ENCODE results near the gene BSPRY.
"Not testable (repeated sequence)": the region's sequence is repeated elsewhere in the genome, so short reads cannot be mapped to it uniquely, and the experiment has no call there.

Gene BSPRY

DNA sequence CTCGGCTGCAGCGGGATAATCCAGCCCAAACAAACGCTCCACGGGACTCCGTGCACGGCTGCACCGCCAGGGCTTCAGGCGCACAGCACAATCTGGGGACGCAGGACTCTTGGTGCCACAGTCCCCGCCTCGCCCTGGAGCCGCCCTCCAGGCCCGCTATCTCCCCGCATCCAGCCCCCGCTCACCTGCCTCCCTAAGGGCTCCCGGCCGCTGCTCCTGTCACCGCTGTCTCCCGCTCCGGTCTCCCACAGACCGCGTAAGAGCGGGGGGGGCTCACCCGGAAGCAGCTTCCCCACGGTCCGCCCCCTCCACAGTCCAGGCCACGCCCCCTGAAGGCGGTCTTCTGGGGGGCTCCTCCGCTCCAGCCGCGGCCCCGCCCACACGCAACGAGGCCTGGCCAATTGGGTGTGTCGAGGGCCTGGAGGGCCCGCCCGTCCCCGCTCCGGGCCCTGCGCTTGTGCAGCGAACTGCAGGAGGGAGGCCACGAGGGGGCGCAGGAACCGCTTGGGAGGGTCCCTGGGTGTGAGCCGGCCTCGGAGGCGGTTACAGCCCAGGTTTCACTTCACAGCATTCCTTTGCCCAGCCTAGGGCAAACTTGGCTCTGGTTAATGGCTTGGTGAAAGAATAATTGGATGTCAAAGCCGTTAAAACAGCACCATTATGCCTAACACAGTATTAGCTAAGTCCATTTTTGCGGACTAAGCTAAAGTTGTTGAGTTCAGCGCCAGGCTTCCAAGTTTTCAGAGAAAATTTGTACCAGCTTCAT, 51.9 kb downstream of the BSPRY start, which contains the start of gene ALAD:
TSS of gene ALAD (minus strand) at position 258 of the 766 bp plus-strand sequence. CDS start 7,725 bp downstream, outside the sequence.
- H3K79me1 ChIP-seq (ENCODE audit: low read length), result no peaks in the 10 kb centered on the region
- no peak within 1 kb of the TSS for H2BK120ac ChIP-seq (ENCODE audit: low read depth, low read length)
- no peaks in the 10 kb centered on the region for H3K4me1 ChIP-seq (ENCODE audit: control insufficient read depth, low read depth, low read length)
- H3K4ac ChIP-seq (ENCODE audit: low read depth, low read length), result no peak within 1 kb of the TSS
- H2BK5ac ChIP-seq (ENCODE audit: low read length), result no peak within 1 kb of the TSS
- H3K4me3 ChIP-seq (ENCODE audit: low read length), result peak within 1 kb of the TSS; percentile 86
- peak within 1 kb of the TSS; percentile 90 for H3K9ac ChIP-seq (ENCODE audit: low read length)
- H3K27me3 ChIP-seq (ENCODE audit: insufficient read depth, low read length, poor library complexity), result no peaks in the 10 kb centered on the region
- peak; percentile 99 for DNase-seq
- H3K36me3 ChIP-seq (ENCODE audit: control insufficient read depth, insufficient read depth, low read length), result no peaks in the 10 kb centered on the region
- peak within 1 kb of the TSS; percentile 48 for H3K4me2 ChIP-seq (ENCODE audit: low read length)
- H3K18ac ChIP-seq (ENCODE audit: low read length), result peak within 1 kb of the TSS; percentile 19
- H3K79me2 ChIP-seq (ENCODE audit: control insufficient read depth, insufficient read depth, low read length), result no peaks in the 10 kb centered on the region
- no CpG with 5 or more reads among the region's 50 CpGs for WGBS (ENCODE audit: extremely low coverage, insufficient coverage, low lambda C conversion rate)
- peak within 1 kb of the TSS; percentile 61 for H3K27ac ChIP-seq (ENCODE audit: low read depth, low read length)
- H4K5ac ChIP-seq (ENCODE audit: low read length), result no peak within 1 kb of the TSS
- H3K56ac ChIP-seq (ENCODE audit: low read length), result peak within 1 kb of the TSS; percentile 92
- no peak within 1 kb of the TSS for H3K23ac ChIP-seq (ENCODE audit: low read length)
- H2AK5ac ChIP-seq (ENCODE audit: low read length), result no peak within 1 kb of the TSS
- peak within 1 kb of the TSS; percentile 13 for H2BK15ac ChIP-seq (replicated peaks; ENCODE audit: low read depth)
- no peak within 1 kb of the TSS for H4K8ac ChIP-seq (ENCODE audit: low read depth, low read length)

GRCh38 chr9:113403646-113404045, 54.3 kb downstream of the BSPRY start:
- no peak overlapping the region for H3K9ac ChIP-seq (ENCODE audit: low read length)
- H3K27ac ChIP-seq (ENCODE audit: low read depth, low read length), result no peak overlapping the region
- no peak for DNase-seq
- H3K4ac ChIP-seq (ENCODE audit: low read depth, low read length), result no peak overlapping the region
- H3K79me1 ChIP-seq (ENCODE audit: low read length), result peaks cover 4% of the 10 kb centered on the region
- H3K4me2 ChIP-seq (ENCODE audit: low read length), result no peak overlapping the region
- H3K79me2 ChIP-seq (ENCODE audit: control insufficient read depth, insufficient read depth, low read length), result peaks cover 6% of the 10 kb centered on the region
- H2AK5ac ChIP-seq (ENCODE audit: low read length), result no peak overlapping the region
- no CpG with 5 or more reads among the region's 2 CpGs for WGBS (ENCODE audit: extremely low coverage, insufficient coverage, low lambda C conversion rate)
- H3K36me3 ChIP-seq (ENCODE audit: control insufficient read depth, insufficient read depth, low read length), result peaks cover 8% of the 10 kb centered on the region
- H3K18ac ChIP-seq (ENCODE audit: low read length), result no peak overlapping the region
- no peaks in the 10 kb centered on the region for H3K27me3 ChIP-seq (ENCODE audit: insufficient read depth, low read length, poor library complexity)
- no peak overlapping the region for H3K23ac ChIP-seq (ENCODE audit: low read length)
- H2BK5ac ChIP-seq (ENCODE audit: low read length), result no peak overlapping the region
- H3K56ac ChIP-seq (ENCODE audit: low read length), result no peak overlapping the region
- H4K5ac ChIP-seq (ENCODE audit: low read length), result no peak overlapping the region
- no peak overlapping the region for H4K8ac ChIP-seq (ENCODE audit: low read depth, low read length)
- no peak overlapping the region for H2BK15ac ChIP-seq (replicated peaks; ENCODE audit: low read depth)
- no peak overlapping the region for H3K4me3 ChIP-seq (ENCODE audit: low read length)
- H3K4me1 ChIP-seq (ENCODE audit: control insufficient read depth, low read depth, low read length), result no peaks in the 10 kb centered on the region
- no peak overlapping the region for H2BK120ac ChIP-seq (ENCODE audit: low read depth, low read length)

DNA sequence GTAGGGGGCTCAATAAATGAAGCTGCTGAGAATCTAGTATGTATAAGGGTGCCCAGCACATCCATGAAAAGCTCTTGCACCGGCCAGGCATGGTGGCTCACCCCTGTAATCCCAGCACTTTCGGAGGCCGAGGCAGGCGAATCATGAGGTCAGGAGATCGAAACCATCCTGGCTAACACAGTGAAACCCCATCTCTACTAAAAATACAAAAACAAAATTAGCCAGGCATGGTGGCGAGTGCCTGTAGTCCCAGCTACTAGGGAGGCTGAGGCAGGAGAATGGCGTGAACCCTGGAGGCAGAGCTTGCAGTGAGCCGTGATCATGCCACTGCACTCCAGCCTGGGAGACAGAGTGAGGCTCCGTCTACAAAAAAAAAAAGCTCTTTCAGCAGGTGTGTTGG, 57.0 kb downstream of the BSPRY start:
- not testable (repeated sequence) for H3K27me3 ChIP-seq (ENCODE audit: insufficient read depth, low read length, poor library complexity); H2BK120ac ChIP-seq (ENCODE audit: low read depth, low read length); H3K18ac ChIP-seq (ENCODE audit: low read length); H3K9ac ChIP-seq (ENCODE audit: low read length); H3K27ac ChIP-seq (ENCODE audit: low read depth, low read length); H2AK5ac ChIP-seq (ENCODE audit: low read length); H3K4ac ChIP-seq (ENCODE audit: low read depth, low read length); H3K4me2 ChIP-seq (ENCODE audit: low read length); H2BK5ac ChIP-seq (ENCODE audit: low read length); DNase-seq; H3K4me3 ChIP-seq (ENCODE audit: low read length); H2BK15ac ChIP-seq (replicated peaks; ENCODE audit: low read depth); H4K5ac ChIP-seq (ENCODE audit: low read length); H3K79me1 ChIP-seq (ENCODE audit: low read length); H3K36me3 ChIP-seq (ENCODE audit: control insufficient read depth, insufficient read depth, low read length); H4K8ac ChIP-seq (ENCODE audit: low read depth, low read length); H3K56ac ChIP-seq (ENCODE audit: low read length); H3K4me1 ChIP-seq (ENCODE audit: control insufficient read depth, low read depth, low read length); H3K23ac ChIP-seq (ENCODE audit: low read length)
- H3K79me2 ChIP-seq (ENCODE audit: control insufficient read depth, insufficient read depth, low read length), result peaks cover 17% of the 10 kb centered on the region
- WGBS (ENCODE audit: extremely low coverage, insufficient coverage, low lambda C conversion rate), result no CpG with 5 or more reads among the region's 9 CpGs

GRCh38 chr9:113406873-113407511, 57.7 kb downstream of the BSPRY start:
- not testable (repeated sequence) for H3K79me1 ChIP-seq (ENCODE audit: low read length); H4K8ac ChIP-seq (ENCODE audit: low read depth, low read length); H3K4me2 ChIP-seq (ENCODE audit: low read length); H3K4me1 ChIP-seq (ENCODE audit: control insufficient read depth, low read depth, low read length); H3K23ac ChIP-seq (ENCODE audit: low read length); H3K27me3 ChIP-seq (ENCODE audit: insufficient read depth, low read length, poor library complexity); H2AK5ac ChIP-seq (ENCODE audit: low read length); H3K36me3 ChIP-seq (ENCODE audit: control insufficient read depth, insufficient read depth, low read length); H2BK15ac ChIP-seq (replicated peaks; ENCODE audit: low read depth); H3K9ac ChIP-seq (ENCODE audit: low read length); H2BK120ac ChIP-seq (ENCODE audit: low read depth, low read length); H3K56ac ChIP-seq (ENCODE audit: low read length); H4K5ac ChIP-seq (ENCODE audit: low read length); H3K4ac ChIP-seq (ENCODE audit: low read depth, low read length); H3K18ac ChIP-seq (ENCODE audit: low read length); H3K4me3 ChIP-seq (ENCODE audit: low read length); H2BK5ac ChIP-seq (ENCODE audit: low read length); H3K27ac ChIP-seq (ENCODE audit: low read depth, low read length)
- WGBS (ENCODE audit: extremely low coverage, insufficient coverage, low lambda C conversion rate), result no CpG with 5 or more reads among the region's 7 CpGs
- peak; percentile 82 for DNase-seq
- H3K79me2 ChIP-seq (ENCODE audit: control insufficient read depth, insufficient read depth, low read length), result peaks cover 17% of the 10 kb centered on the region

GRCh38 chr9:113409481-113409880, 60.1 kb downstream of the BSPRY start:
- no peak overlapping the region for H4K5ac ChIP-seq (ENCODE audit: low read length)
- peak overlapping the region; percentile 99 for H3K56ac ChIP-seq (ENCODE audit: low read length)
- H3K9ac ChIP-seq (ENCODE audit: low read length), result peak overlapping the region; percentile 93
- peak overlapping the region; percentile 41 for H3K4me3 ChIP-seq (ENCODE audit: low read length)
- H3K4me2 ChIP-seq (ENCODE audit: low read length), result peak overlapping the region; percentile 99
- WGBS (ENCODE audit: extremely low coverage, insufficient coverage, low lambda C conversion rate), result no CpG with 5 or more reads among the region's 10 CpGs
- H3K36me3 ChIP-seq (ENCODE audit: control insufficient read depth, insufficient read depth, low read length), result peaks cover 9% of the 10 kb centered on the region
- H2BK120ac ChIP-seq (ENCODE audit: low read depth, low read length), result no peak overlapping the region
- no peak overlapping the region for H2BK15ac ChIP-seq (replicated peaks; ENCODE audit: low read depth)
- H4K8ac ChIP-seq (ENCODE audit: low read depth, low read length), result no peak overlapping the region
- no peak overlapping the region for H3K27ac ChIP-seq (ENCODE audit: low read depth, low read length)
- no peak overlapping the region for H3K18ac ChIP-seq (ENCODE audit: low read length)
- H3K79me1 ChIP-seq (ENCODE audit: low read length), result peaks cover 7% of the 10 kb centered on the region
- H3K27me3 ChIP-seq (ENCODE audit: insufficient read depth, low read length, poor library complexity), result no peaks in the 10 kb centered on the region
- H3K23ac ChIP-seq (ENCODE audit: low read length), result no peak overlapping the region
- H2AK5ac ChIP-seq (ENCODE audit: low read length), result peak overlapping the region; percentile 50
- H3K4me1 ChIP-seq (ENCODE audit: control insufficient read depth, low read depth, low read length), result peaks cover 2% of the 10 kb centered on the region
- no peak overlapping the region for H3K4ac ChIP-seq (ENCODE audit: low read depth, low read length)
- no peak overlapping the region for H2BK5ac ChIP-seq (ENCODE audit: low read length)
- DNase-seq, result no peak
- H3K79me2 ChIP-seq (ENCODE audit: control insufficient read depth, insufficient read depth, low read length), result peaks cover 17% of the 10 kb centered on the region
